ENCODE data around the gene DIAPH1. TPM values are rescaled to one million over a fixed set of nuclear protein-coding genes. Genes with fewer than 3 reads are reported as not detected.

The DIAPH1 gene
- total and polyA plus RNA-seq, 4 donors: 51.5 to 74.7 (median 70.9) TPM

DNA sequence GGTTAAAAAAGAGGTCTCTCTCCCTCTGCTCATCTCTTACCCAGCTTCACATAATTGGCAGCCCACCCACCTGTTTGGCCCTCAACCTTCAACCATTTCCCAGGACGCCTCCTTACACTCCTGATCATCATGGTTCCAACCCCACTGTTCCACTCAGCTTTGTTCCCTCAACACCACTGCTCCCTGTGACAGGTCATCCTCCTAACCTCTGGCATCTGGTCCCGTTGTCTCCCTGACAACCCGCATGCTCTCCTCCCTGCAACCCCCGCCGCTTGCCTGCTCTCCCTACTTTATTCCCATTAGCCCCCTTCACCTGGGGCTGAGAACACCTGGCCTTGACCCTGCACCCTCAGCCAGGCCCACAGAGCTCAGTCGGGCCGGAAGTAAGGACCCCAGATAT, 117.0 kb downstream of the DIAPH1 start:
- TF ChIP-seq GABPA (IDR thresholded peaks at IDR 0.05 in 1 of 2, conservative IDR thresholded peaks at IDR 0.05 in 1 of 2) (no peak), TAF1 (conservative IDR thresholded peaks at IDR 0.05) (no peak), HNF4G (IDR thresholded peaks at IDR 0.05) (no peak), FOXA1 (IDR thresholded peaks at IDR 0.05) (no peak), FOXA2 (IDR thresholded peaks at IDR 0.05) (no peak), EGR1 (IDR thresholded peaks at IDR 0.05; ENCODE audit: low read depth in 2 of 2) (no peak), NR2F2 (IDR thresholded peaks at IDR 0.05) (no peak), RXRA (IDR thresholded peaks at IDR 0.05) (no peak), RAD21 (IDR thresholded peaks at IDR 0.05) (no peak), HNF4A (conservative IDR thresholded peaks at IDR 0.05) (no peak), JUND (IDR thresholded peaks at IDR 0.05) (no peak), SP1 (IDR thresholded peaks at IDR 0.05) (no peak), YY1 (IDR thresholded peaks at IDR 0.05) (no peak)
- TF ChIP-seq, protein P1, sequence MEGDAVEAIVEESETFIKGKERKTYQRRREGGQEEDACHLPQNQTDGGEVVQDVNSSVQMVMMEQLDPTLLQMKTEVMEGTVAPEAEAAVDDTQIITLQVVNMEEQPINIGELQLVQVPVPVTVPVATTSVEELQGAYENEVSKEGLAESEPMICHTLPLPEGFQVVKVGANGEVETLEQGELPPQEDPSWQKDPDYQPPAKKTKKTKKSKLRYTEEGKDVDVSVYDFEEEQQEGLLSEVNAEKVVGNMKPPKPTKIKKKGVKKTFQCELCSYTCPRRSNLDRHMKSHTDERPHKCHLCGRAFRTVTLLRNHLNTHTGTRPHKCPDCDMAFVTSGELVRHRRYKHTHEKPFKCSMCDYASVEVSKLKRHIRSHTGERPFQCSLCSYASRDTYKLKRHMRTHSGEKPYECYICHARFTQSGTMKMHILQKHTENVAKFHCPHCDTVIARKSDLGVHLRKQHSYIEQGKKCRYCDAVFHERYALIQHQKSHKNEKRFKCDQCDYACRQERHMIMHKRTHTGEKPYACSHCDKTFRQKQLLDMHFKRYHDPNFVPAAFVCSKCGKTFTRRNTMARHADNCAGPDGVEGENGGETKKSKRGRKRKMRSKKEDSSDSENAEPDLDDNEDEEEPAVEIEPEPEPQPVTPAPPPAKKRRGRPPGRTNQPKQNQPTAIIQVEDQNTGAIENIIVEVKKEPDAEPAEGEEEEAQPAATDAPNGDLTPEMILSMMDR (IDR thresholded peaks at IDR 0.05; ENCODE audit: low read depth, low read length, missing input control): no peak
- TF ChIP-seq, protein P2, sequence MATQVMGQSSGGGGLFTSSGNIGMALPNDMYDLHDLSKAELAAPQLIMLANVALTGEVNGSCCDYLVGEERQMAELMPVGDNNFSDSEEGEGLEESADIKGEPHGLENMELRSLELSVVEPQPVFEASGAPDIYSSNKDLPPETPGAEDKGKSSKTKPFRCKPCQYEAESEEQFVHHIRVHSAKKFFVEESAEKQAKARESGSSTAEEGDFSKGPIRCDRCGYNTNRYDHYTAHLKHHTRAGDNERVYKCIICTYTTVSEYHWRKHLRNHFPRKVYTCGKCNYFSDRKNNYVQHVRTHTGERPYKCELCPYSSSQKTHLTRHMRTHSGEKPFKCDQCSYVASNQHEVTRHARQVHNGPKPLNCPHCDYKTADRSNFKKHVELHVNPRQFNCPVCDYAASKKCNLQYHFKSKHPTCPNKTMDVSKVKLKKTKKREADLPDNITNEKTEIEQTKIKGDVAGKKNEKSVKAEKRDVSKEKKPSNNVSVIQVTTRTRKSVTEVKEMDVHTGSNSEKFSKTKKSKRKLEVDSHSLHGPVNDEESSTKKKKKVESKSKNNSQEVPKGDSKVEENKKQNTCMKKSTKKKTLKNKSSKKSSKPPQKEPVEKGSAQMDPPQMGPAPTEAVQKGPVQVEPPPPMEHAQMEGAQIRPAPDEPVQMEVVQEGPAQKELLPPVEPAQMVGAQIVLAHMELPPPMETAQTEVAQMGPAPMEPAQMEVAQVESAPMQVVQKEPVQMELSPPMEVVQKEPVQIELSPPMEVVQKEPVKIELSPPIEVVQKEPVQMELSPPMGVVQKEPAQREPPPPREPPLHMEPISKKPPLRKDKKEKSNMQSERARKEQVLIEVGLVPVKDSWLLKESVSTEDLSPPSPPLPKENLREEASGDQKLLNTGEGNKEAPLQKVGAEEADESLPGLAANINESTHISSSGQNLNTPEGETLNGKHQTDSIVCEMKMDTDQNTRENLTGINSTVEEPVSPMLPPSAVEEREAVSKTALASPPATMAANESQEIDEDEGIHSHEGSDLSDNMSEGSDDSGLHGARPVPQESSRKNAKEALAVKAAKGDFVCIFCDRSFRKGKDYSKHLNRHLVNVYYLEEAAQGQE (IDR thresholded peaks at IDR 0.05): no peak
- TF ChIP-seq, protein P3, sequence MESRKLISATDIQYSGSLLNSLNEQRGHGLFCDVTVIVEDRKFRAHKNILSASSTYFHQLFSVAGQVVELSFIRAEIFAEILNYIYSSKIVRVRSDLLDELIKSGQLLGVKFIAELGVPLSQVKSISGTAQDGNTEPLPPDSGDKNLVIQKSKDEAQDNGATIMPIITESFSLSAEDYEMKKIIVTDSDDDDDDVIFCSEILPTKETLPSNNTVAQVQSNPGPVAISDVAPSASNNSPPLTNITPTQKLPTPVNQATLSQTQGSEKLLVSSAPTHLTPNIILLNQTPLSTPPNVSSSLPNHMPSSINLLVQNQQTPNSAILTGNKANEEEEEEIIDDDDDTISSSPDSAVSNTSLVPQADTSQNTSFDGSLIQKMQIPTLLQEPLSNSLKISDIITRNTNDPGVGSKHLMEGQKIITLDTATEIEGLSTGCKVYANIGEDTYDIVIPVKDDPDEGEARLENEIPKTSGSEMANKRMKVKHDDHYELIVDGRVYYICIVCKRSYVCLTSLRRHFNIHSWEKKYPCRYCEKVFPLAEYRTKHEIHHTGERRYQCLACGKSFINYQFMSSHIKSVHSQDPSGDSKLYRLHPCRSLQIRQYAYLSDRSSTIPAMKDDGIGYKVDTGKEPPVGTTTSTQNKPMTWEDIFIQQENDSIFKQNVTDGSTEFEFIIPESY (IDR thresholded peaks at IDR 0.05): no peak
- TF ChIP-seq, protein P4, sequence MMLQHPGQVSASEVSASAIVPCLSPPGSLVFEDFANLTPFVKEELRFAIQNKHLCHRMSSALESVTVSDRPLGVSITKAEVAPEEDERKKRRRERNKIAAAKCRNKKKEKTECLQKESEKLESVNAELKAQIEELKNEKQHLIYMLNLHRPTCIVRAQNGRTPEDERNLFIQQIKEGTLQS (IDR thresholded peaks at IDR 0.05): no peak
- TF ChIP-seq, protein P5, sequence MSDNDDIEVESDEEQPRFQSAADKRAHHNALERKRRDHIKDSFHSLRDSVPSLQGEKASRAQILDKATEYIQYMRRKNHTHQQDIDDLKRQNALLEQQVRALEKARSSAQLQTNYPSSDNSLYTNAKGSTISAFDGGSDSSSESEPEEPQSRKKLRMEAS (IDR thresholded peaks at IDR 0.05): no peak
- Histone ChIP-seq H3K9ac (ENCODE audit: low read depth in 1 of 2, low read length in 2 of 2) (no peak overlapping the region), H3K27ac (ENCODE audit: low read depth in 1 of 2, low read length in 2 of 2) (no peak overlapping the region), H3K4me1 (ENCODE audit: control insufficient read depth in 4 of 4, insufficient read depth in 4 of 4, low read length in 3 of 4) (no peaks in the 10 kb centered on the region), H3K4me3 (ENCODE audit: low read depth in 1 of 3, low read length in 3 of 3) (no peak overlapping the region), H3K36me3 (ENCODE audit: control insufficient read depth in 4 of 4, insufficient read depth in 3 of 4, low read depth in 1 of 4, low read length in 3 of 4) (peaks cover 0 to 2% (median 0%) of the 10 kb centered on the region in 4 donors), H3K9me3 (ENCODE audit: control insufficient read depth in 4 of 4, low read length in 3 of 4) (no peaks in the 10 kb centered on the region), H3K27me3 (ENCODE audit: control insufficient read depth in 4 of 4, insufficient read depth in 4 of 4, low read length in 3 of 4) (no peaks in the 10 kb centered on the region)
- no peak for DNase-seq (ENCODE audit: low spot score)
- WGBS: 86% methylated on average over 7 of the region's 7 CpGs

Measured in liver (tissue), 9 donors.